Measurements from ENCODE around the gene HHAT. TPM values are rescaled to one million over a fixed set of nuclear protein-coding genes. Genes with fewer than 3 reads are reported as not detected.

The HHAT gene
- polyA plus RNA-seq, 1 donor from 2014 or later, result 5.3 TPM

GRCh38 chr1:210385228-210385627 is 56.5 kb downstream of the HHAT start (continued):
- TF ChIP-seq EP300 (conservative IDR thresholded peaks at IDR 0.05; ENCODE audit: poor library complexity, severe bottlenecking), result no peak
- TF ChIP-seq SMC3 (conservative IDR thresholded peaks at IDR 0.05; ENCODE audit: poor library complexity), result no peak

GRCh38 chr1:210394281-210394821 is 65.6 kb downstream of the HHAT start:
- Histone ChIP-seq H3K27ac (ENCODE audit: low read length) (no peak overlapping the region), H3K4me2 (ENCODE audit: low read length) (no peak overlapping the region)

GRCh38 chr1:210396541-210396940 is 67.8 kb downstream of the HHAT start:
- Histone ChIP-seq H3K27me3 (ENCODE audit: insufficient read depth, low read depth, low read length) (no peaks in the 10 kb centered on the region), H3K9me2 (ENCODE audit: insufficient read depth, low read length) (no peaks in the 10 kb centered on the region), H3K36me3 (ENCODE audit: insufficient read depth, low read length) (no peaks in the 10 kb centered on the region), H3K4me3 (ENCODE audit: low read length) (no peak overlapping the region), H2AFZ (ENCODE audit: low read depth, low read length) (no peak overlapping the region), H3K79me2 (replicated peaks; ENCODE audit: insufficient read depth, low read length) (no peaks in the 10 kb centered on the region), H3F3A (ENCODE audit: insufficient read depth, low read length, poor library complexity, severe bottlenecking) (no peaks in the 10 kb centered on the region), H3K9me3 (ENCODE audit: low read length) (peaks cover 4% of the 10 kb centered on the region), H3K4me2 (ENCODE audit: low read length) (no peak overlapping the region), H4K20me1 (ENCODE audit: insufficient read depth) (no peaks in the 10 kb centered on the region), H3K9ac (ENCODE audit: low read length) (no peak overlapping the region), H3K27ac (ENCODE audit: low read length) (no peak overlapping the region)
- TF ChIP-seq RAD21 (conservative IDR thresholded peaks at IDR 0.05), result no peak
- no peak for TF ChIP-seq POLR2AphosphoS5 (IDR thresholded peaks at IDR 0.05)
- TF ChIP-seq, protein P1, sequence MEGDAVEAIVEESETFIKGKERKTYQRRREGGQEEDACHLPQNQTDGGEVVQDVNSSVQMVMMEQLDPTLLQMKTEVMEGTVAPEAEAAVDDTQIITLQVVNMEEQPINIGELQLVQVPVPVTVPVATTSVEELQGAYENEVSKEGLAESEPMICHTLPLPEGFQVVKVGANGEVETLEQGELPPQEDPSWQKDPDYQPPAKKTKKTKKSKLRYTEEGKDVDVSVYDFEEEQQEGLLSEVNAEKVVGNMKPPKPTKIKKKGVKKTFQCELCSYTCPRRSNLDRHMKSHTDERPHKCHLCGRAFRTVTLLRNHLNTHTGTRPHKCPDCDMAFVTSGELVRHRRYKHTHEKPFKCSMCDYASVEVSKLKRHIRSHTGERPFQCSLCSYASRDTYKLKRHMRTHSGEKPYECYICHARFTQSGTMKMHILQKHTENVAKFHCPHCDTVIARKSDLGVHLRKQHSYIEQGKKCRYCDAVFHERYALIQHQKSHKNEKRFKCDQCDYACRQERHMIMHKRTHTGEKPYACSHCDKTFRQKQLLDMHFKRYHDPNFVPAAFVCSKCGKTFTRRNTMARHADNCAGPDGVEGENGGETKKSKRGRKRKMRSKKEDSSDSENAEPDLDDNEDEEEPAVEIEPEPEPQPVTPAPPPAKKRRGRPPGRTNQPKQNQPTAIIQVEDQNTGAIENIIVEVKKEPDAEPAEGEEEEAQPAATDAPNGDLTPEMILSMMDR (IDR thresholded peaks at IDR 0.05; ENCODE audit: poor library complexity, severe bottlenecking), result no peak
- no peak for TF ChIP-seq REST (IDR thresholded peaks at IDR 0.05; ENCODE audit: borderline replicate concordance)
- no peak for TF ChIP-seq TAF1 (IDR thresholded peaks at IDR 0.05; ENCODE audit: low read depth)
- no peak for TF ChIP-seq EP300 (conservative IDR thresholded peaks at IDR 0.05; ENCODE audit: poor library complexity, severe bottlenecking)
- no peak for TF ChIP-seq MXI1 (conservative IDR thresholded peaks at IDR 0.05; ENCODE audit: poor library complexity, severe bottlenecking)
- TF ChIP-seq SMC3 (conservative IDR thresholded peaks at IDR 0.05; ENCODE audit: poor library complexity), result no peak
- no peak for TF ChIP-seq EZH2 (IDR thresholded peaks at IDR 0.05; ENCODE audit: borderline replicate concordance, insufficient read depth, low read length, poor library complexity, severe bottlenecking)

More at GRCh38 chr1:210394281-210394821, 65.6 kb downstream of the HHAT start:
- no peak overlapping the region for H2AFZ ChIP-seq (ENCODE audit: low read depth, low read length)
- H3K27me3 ChIP-seq (ENCODE audit: insufficient read depth, low read depth, low read length), result no peaks in the 10 kb centered on the region
- H3K9me3 ChIP-seq (ENCODE audit: low read length), result peaks cover 4% of the 10 kb centered on the region
- no peaks in the 10 kb centered on the region for H3K36me3 ChIP-seq (ENCODE audit: insufficient read depth, low read length)
- no peaks in the 10 kb centered on the region for H4K20me1 ChIP-seq (ENCODE audit: insufficient read depth)
- H3F3A ChIP-seq (ENCODE audit: insufficient read depth, low read length, poor library complexity, severe bottlenecking), result no peaks in the 10 kb centered on the region
- H3K9ac ChIP-seq (ENCODE audit: low read length), result no peak overlapping the region
- no peak overlapping the region for H3K4me3 ChIP-seq (ENCODE audit: low read length)
- TF ChIP-seq MXI1 (conservative IDR thresholded peaks at IDR 0.05; ENCODE audit: poor library complexity, severe bottlenecking) (no peak), TAF1 (IDR thresholded peaks at IDR 0.05; ENCODE audit: low read depth) (no peak), EP300 (conservative IDR thresholded peaks at IDR 0.05; ENCODE audit: poor library complexity, severe bottlenecking) (no peak), SMC3 (conservative IDR thresholded peaks at IDR 0.05; ENCODE audit: poor library complexity) (no peak), EZH2 (IDR thresholded peaks at IDR 0.05; ENCODE audit: borderline replicate concordance, insufficient read depth, low read length, poor library complexity, severe bottlenecking) (no peak), POLR2AphosphoS5 (IDR thresholded peaks at IDR 0.05) (no peak), REST (IDR thresholded peaks at IDR 0.05; ENCODE audit: borderline replicate concordance) (no peak), RAD21 (conservative IDR thresholded peaks at IDR 0.05) (no peak)
- no peaks in the 10 kb centered on the region for H3K9me2 ChIP-seq (ENCODE audit: insufficient read depth, low read length)
- H3K79me2 ChIP-seq (replicated peaks; ENCODE audit: insufficient read depth, low read length), result no peaks in the 10 kb centered on the region
